ENCODE measurements around the gene ATP6V1C2.

The ATP6V1C2 gene

DNA sequence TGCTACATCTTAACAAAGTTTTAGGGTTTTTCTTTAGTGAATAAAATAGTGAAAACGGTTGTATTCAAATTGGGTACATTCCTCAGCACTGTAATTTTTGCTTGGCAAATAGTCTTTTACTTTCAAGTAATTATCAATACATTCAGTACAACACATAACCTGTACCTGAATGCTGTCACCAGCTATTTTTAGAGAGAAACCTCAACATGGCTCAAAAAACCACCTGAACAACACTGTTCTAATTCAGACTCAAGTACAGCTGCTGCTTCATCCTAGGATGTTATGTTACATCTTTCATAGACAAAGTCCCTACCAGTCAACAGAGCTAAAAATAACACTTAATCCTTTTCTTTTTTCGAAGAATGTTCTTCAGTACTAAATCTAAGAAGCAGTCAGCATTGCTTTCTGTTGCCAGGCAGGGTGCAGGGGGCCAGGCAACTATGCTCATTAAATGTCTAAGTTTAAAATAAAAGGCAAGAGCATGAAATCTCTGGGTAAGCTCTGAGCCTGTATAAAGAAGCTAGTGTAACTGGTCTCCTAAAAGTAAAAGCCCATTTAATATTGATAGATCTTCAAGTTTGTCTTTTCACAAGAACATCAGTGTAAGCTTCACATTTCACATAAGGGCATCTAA, 70.7 kb downstream of the ATP6V1C2 start:
- DNase-seq (ENCODE audit: extremely low spot score), result no peak
- TF ChIP-seq SUZ12 (IDR thresholded peaks at IDR 0.05), result no peak
- no peak for TF ChIP-seq L3MBTL2 (conservative IDR thresholded peaks at IDR 0.05)
- TF ChIP-seq TARDBP (IDR thresholded peaks at IDR 0.05), result no peak
- TF ChIP-seq, protein P1, sequence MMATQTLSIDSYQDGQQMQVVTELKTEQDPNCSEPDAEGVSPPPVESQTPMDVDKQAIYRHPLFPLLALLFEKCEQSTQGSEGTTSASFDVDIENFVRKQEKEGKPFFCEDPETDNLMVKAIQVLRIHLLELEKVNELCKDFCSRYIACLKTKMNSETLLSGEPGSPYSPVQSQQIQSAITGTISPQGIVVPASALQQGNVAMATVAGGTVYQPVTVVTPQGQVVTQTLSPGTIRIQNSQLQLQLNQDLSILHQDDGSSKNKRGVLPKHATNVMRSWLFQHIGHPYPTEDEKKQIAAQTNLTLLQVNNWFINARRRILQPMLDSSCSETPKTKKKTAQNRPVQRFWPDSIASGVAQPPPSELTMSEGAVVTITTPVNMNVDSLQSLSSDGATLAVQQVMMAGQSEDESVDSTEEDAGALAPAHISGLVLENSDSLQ (IDR thresholded peaks at IDR 0.05), result no peak
- TF ChIP-seq CTBP1 (IDR thresholded peaks at IDR 0.05; ENCODE audit: borderline replicate concordance), result no peak
- no peak for TF ChIP-seq FOXK2 (IDR thresholded peaks at IDR 0.05)
- no peak for TF ChIP-seq FOXA1 (IDR thresholded peaks at IDR 0.05)
- TF ChIP-seq BHLHE40 (IDR thresholded peaks at IDR 0.05; ENCODE audit: borderline replicate concordance), result no peak
- no peak for TF ChIP-seq ARNT (IDR thresholded peaks at IDR 0.05)
- TF ChIP-seq SP1 (IDR thresholded peaks at IDR 0.05), result no peak
- TF ChIP-seq ELF4 (IDR thresholded peaks at IDR 0.05), result no peak
- no peak for TF ChIP-seq LEF1 (IDR thresholded peaks at IDR 0.05; ENCODE audit: borderline replicate concordance)
- TF ChIP-seq HDGF (IDR thresholded peaks at IDR 0.05; ENCODE audit: borderline replicate concordance), result no peak
- TF ChIP-seq FOXM1 (IDR thresholded peaks at IDR 0.05; ENCODE audit: borderline replicate concordance), result no peak
- no peak for TF ChIP-seq ZNF384 (IDR thresholded peaks at IDR 0.05)
- TF ChIP-seq NFRKB (IDR thresholded peaks at IDR 0.05), result no peak
- POLR2A ChIA-PET, result interaction anchor here (0.6 kb wide), 1 partner anchor 20 kb away, joined by 3 read pairs; the partner anchor contains the start of gene PDIA6
- CTCF ChIA-PET, result no interaction called here

DNA sequence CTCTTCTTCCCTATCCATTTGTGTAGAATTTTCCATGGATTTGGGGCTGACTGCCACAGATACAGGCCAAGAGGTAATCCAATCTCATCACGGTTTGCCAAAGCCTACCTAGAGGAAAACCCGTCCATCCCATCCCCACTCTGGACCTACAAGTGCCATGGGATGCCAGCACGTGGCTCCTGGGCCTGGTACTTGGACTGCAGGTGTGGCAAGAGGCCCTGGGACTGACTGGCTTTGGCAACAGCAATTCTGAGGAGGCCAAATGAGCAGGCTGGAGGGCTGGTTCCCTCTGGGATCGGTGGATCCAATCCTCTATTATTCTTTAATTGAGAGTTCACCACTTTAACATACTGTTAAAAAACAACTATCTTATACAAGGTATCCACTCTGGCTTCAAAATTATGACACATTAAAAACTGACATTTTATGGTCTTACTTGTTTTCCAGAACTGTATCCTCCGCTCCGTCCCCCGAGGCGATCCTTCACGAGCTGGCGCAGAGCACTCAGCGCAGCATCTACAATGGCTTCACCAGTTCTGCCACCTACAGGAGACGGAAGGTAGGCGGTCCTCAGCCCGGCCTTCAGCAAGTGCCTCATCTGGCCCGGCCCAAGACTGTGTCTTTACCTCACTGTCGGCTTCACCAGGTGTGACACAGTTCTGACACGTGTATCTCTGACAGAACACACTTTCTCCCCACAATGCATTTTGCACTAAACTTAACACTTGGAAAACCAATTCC, 71.4 kb downstream of the ATP6V1C2 start:
- TF ChIP-seq, protein P1 (IDR thresholded peaks at IDR 0.05), result no peak
- TF ChIP-seq BHLHE40 (IDR thresholded peaks at IDR 0.05; ENCODE audit: borderline replicate concordance), result no peak
- TF ChIP-seq SP1 (IDR thresholded peaks at IDR 0.05), result no peak
- no peak for TF ChIP-seq ARNT (IDR thresholded peaks at IDR 0.05)
- TF ChIP-seq NFRKB (IDR thresholded peaks at IDR 0.05), result no peak
- no peak for TF ChIP-seq FOXM1 (IDR thresholded peaks at IDR 0.05; ENCODE audit: borderline replicate concordance)
- TF ChIP-seq FOXA1 (IDR thresholded peaks at IDR 0.05), result no peak
- no peak for TF ChIP-seq FOXK2 (IDR thresholded peaks at IDR 0.05)
- TF ChIP-seq LEF1 (IDR thresholded peaks at IDR 0.05; ENCODE audit: borderline replicate concordance), result no peak
- TF ChIP-seq TARDBP (IDR thresholded peaks at IDR 0.05), result no peak
- POLR2A ChIA-PET, result interaction anchor here (0.6 kb wide), 1 partner anchor 19 kb away, joined by 3 read pairs; the partner anchor contains the start of gene PDIA6
- no peak for DNase-seq (ENCODE audit: extremely low spot score)
- CTCF ChIA-PET, result no interaction called here

DNA sequence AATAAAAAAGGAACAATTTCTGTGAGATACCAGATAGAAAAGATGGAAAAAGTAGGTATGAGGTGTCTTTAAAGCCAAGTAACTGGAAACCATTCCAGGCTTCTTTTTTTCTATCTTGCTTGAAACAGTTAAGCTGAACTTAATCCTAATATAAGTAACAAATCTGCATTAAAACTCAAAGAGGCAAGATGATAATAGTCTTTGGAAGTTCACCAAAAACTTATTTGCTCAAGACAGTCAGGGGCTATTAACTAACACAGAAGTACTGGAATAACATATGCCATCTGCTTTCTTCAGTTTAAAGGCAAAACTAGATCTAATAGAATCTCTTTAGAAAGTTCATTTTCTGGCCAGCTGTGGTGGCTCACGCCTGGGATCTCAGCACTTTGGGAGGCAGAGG, 72.4 kb downstream of the ATP6V1C2 start:
- POLR2A ChIA-PET, result no interaction called here
- CTCF ChIA-PET, result no interaction called here
- TF ChIP-seq BHLHE40 (IDR thresholded peaks at IDR 0.05; ENCODE audit: borderline replicate concordance), result no peak
- TF ChIP-seq, protein P1 (IDR thresholded peaks at IDR 0.05), result no peak
- TF ChIP-seq L3MBTL2 (conservative IDR thresholded peaks at IDR 0.05), result no peak
- no peak for TF ChIP-seq FOXA1 (IDR thresholded peaks at IDR 0.05)
- TF ChIP-seq FOXK2 (IDR thresholded peaks at IDR 0.05), result no peak
- no peak for TF ChIP-seq NFRKB (IDR thresholded peaks at IDR 0.05)
- no peak for TF ChIP-seq SUZ12 (IDR thresholded peaks at IDR 0.05)
- TF ChIP-seq ARNT (IDR thresholded peaks at IDR 0.05), result no peak
- TF ChIP-seq LEF1 (IDR thresholded peaks at IDR 0.05; ENCODE audit: borderline replicate concordance), result no peak
- TF ChIP-seq CTBP1 (IDR thresholded peaks at IDR 0.05; ENCODE audit: borderline replicate concordance), result no peak
- TF ChIP-seq FOXM1 (IDR thresholded peaks at IDR 0.05; ENCODE audit: borderline replicate concordance), result no peak
- TF ChIP-seq ELF4 (IDR thresholded peaks at IDR 0.05), result no peak
- no peak for TF ChIP-seq ZNF384 (IDR thresholded peaks at IDR 0.05)
- no peak for TF ChIP-seq HDGF (IDR thresholded peaks at IDR 0.05; ENCODE audit: borderline replicate concordance)
- TF ChIP-seq TARDBP (IDR thresholded peaks at IDR 0.05), result no peak
- no peak for TF ChIP-seq SP1 (IDR thresholded peaks at IDR 0.05)
- DNase-seq (ENCODE audit: extremely low spot score), result no peak

DNA sequence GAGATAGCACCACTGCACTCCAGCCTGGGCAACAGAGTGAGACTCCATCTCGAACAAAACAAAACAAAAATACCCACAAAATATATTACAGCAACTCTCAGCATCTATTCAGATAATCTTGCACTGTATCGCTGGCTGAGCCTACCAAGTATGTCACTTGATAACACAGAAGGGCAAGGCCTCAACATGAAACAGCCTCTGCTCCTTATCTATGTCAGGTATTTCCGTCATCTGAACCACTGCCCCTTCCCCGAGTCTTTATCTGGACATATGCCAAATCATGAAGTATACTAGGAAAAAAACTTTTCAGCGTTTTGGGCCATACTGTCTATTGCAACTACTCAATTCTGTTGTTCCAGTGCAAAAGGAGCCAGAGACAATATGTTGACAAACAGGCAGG, 73.4 kb downstream of the ATP6V1C2 start:
- no peak for TF ChIP-seq FOXA1 (IDR thresholded peaks at IDR 0.05)
- TF ChIP-seq LEF1 (IDR thresholded peaks at IDR 0.05; ENCODE audit: borderline replicate concordance), result no peak
- TF ChIP-seq CTBP1 (IDR thresholded peaks at IDR 0.05; ENCODE audit: borderline replicate concordance), result no peak
- TF ChIP-seq ARNT (IDR thresholded peaks at IDR 0.05), result no peak
- no peak for TF ChIP-seq ELF4 (IDR thresholded peaks at IDR 0.05)
- TF ChIP-seq L3MBTL2 (conservative IDR thresholded peaks at IDR 0.05), result no peak
- no peak for TF ChIP-seq FOXK2 (IDR thresholded peaks at IDR 0.05)
- CTCF ChIA-PET, result no interaction called here
- POLR2A ChIA-PET, result no interaction called here
- no peak for DNase-seq (ENCODE audit: extremely low spot score)

DNA sequence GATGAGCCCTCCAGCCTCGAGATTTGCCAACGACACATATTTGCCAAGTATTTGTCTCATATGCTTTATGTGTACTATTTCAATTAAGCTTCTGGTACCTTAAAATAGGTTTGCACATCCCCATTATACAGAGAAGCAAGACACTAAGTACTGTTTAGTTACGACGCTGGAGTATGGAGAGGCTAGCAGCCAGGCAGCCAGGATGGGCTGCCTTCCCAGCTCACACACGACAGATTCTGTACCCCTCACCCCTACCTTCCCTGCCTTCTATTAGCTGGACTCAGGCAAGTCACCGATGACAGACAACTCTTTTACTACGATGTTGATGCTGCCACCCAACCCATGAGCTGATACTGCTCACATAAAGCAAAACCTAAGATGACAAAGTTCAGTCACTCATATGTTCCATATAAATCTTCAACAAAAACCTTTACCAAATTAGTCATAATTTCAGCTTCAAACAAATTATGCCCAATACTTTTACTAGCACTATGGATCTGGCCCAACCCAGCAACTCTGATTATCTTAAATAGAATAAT, 74.1 kb downstream of the ATP6V1C2 start:
- ChIA-PET POLR2A (no interaction called here), CTCF (no interaction called here)
- no peak for TF ChIP-seq ZNF384 (IDR thresholded peaks at IDR 0.05)
- no peak for TF ChIP-seq BHLHE40 (IDR thresholded peaks at IDR 0.05; ENCODE audit: borderline replicate concordance)
- no peak for TF ChIP-seq SP1 (IDR thresholded peaks at IDR 0.05)
- no peak for TF ChIP-seq LEF1 (IDR thresholded peaks at IDR 0.05; ENCODE audit: borderline replicate concordance)
- TF ChIP-seq, protein P1 (IDR thresholded peaks at IDR 0.05), result no peak
- no peak for TF ChIP-seq ARNT (IDR thresholded peaks at IDR 0.05)
- no peak for TF ChIP-seq L3MBTL2 (conservative IDR thresholded peaks at IDR 0.05)
- TF ChIP-seq ELF4 (IDR thresholded peaks at IDR 0.05), result no peak
- TF ChIP-seq SUZ12 (IDR thresholded peaks at IDR 0.05), result no peak
- TF ChIP-seq CTBP1 (IDR thresholded peaks at IDR 0.05; ENCODE audit: borderline replicate concordance), result no peak
- no peak for TF ChIP-seq FOXK2 (IDR thresholded peaks at IDR 0.05)
- no peak for TF ChIP-seq FOXA1 (IDR thresholded peaks at IDR 0.05)
- TF ChIP-seq FOXM1 (IDR thresholded peaks at IDR 0.05; ENCODE audit: borderline replicate concordance), result no peak
- no peak for TF ChIP-seq NFRKB (IDR thresholded peaks at IDR 0.05)
- TF ChIP-seq TARDBP (IDR thresholded peaks at IDR 0.05), result no peak
- TF ChIP-seq HDGF (IDR thresholded peaks at IDR 0.05; ENCODE audit: borderline replicate concordance), result no peak
- DNase-seq (ENCODE audit: extremely low spot score), result no peak
